Immature natural killer cell (primary cell): ENCODE data around the gene NOS1AP. TPM values are rescaled to one million over a fixed set of nuclear protein-coding genes. Genes with fewer than 3 reads are reported as not detected.

Experiments
- DNase-seq, 3 donors: peaks; one replicate each; pipeline ENCODE4 v3.0.0; 2022; ENCODE audit warnings: mixed read lengths in 1 of 3
- H3K27ac Mint-ChIP-seq, 6 donors: one replicate each; pipeline ENCODE4 v1.8.0; 2020; ENCODE audit warnings: mixed read lengths in 6 of 6, mild to moderate bottlenecking in 5 of 6, inconsistent platforms in 4 of 6, moderate library complexity in 3 of 6
- H3K27me3 Mint-ChIP-seq, 3 donors: one replicate each; pipeline ENCODE4 v1.8.0; 2020 to 2021; ENCODE audit warnings: low read depth in 3 of 3, mild to moderate bottlenecking in 3 of 3, mixed read lengths in 3 of 3, moderate library complexity in 3 of 3, inconsistent platforms in 1 of 3
- H3K36me3 Mint-ChIP-seq, 3 donors: one replicate each; pipeline ENCODE4 v1.8.0; 2020; ENCODE audit warnings: mixed read lengths in 3 of 3, inconsistent platforms in 2 of 3, mild to moderate bottlenecking in 2 of 3
- H3K4me1 Mint-ChIP-seq, 2 donors: one replicate each; pipeline ENCODE4 v1.8.0; 2020; ENCODE audit warnings: inconsistent platforms in 2 of 2, mild to moderate bottlenecking in 2 of 2, mixed read lengths in 2 of 2, moderate library complexity in 1 of 2
- H3K4me3 Mint-ChIP-seq, 5 donors: one replicate each; pipeline ENCODE4 v1.8.0; 2020; ENCODE audit warnings: mild to moderate bottlenecking in 5 of 5, mixed read lengths in 5 of 5, inconsistent platforms in 3 of 5, moderate library complexity in 3 of 5
- H3K9me3 Mint-ChIP-seq, 6 donors: one replicate each; pipeline ENCODE4 v1.8.0; 2020; ENCODE audit warnings: mild to moderate bottlenecking in 6 of 6, mixed read lengths in 6 of 6, inconsistent platforms in 4 of 6, moderate library complexity in 3 of 6
- polyA plus RNA-seq, 3 donors: library from polyadenylated mRNA; unstranded; fragments of 300-500 nt; fragmentation: Illumina TruSeq; gene quantifications; one replicate each; pipeline ENCODE4 v1.2.3, GENCODE V29; 2021

The NOS1AP gene
- polyA plus RNA-seq, 3 donors from 2014 or later = not detected

DNA sequence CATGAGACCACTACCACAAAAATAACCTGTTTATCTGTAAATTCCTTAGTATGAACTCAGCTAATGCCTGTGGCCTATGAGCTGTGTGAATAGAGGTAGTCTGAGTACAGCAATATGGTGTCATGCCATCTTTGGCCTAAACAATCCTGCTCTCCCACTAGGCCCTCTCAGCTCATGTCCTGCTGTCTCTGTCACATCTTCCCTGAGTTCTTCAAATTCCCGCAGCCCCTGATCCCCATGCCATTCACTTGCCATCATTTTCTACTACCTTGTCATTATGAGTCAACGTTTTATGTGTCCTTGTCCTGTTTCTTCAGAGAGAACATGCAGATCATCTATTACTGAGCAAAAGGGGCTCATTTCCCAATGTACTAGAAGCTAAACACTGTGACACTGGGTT is 181.6 kb downstream of the NOS1AP start:
- H3K9me3 Mint-ChIP-seq = no peaks in the 10 kb centered on the region
- no peaks in the 10 kb centered on the region for H3K36me3 Mint-ChIP-seq
- H3K4me1 Mint-ChIP-seq = no peaks in the 10 kb centered on the region
- no peak for DNase-seq
- H3K4me3 Mint-ChIP-seq = no peak overlapping the region
- peaks cover 0 to 7% (median 4%) of the 10 kb centered on the region in 3 donors for H3K27me3 Mint-ChIP-seq
- no peak overlapping the region for H3K27ac Mint-ChIP-seq

DNA sequence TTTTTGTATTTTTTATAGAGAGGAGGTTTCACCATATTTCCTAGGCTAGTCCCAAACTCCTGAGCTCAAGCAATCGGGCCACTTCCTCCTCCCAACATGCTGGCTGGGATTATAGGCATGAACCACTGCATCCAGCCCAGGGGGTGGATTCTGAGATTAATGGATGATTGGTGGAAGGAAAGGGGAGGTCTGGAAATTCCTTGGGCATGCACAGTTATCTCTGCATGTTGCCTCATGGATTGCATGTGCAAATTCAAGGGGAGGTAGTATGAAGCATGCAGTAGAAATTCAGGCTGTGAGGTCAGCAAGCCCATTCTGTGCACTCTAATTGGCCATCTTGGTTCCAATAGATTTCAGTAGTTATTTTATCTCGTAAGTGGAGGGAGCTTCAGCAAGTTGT is 182.7 kb downstream of the NOS1AP start:
- no peak for DNase-seq

DNA sequence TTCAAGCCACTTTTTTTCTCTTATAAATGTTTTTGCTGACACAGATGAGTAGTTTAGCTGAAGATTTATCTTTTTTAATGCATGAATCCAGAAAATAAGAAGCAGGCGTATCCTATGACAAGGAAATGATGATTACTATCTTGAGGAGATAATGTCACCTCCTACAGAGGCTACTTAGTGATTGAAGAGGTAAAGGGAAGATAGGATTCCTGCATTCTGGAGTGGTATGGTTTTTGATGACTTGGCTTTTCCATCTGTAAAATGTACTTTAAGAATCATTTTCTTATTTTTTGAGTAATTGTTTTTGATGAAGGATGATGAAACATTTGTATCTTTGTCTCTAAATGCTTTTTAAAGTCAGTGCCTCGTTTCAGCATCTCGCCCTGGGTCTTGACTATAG is 184.3 kb downstream of the NOS1AP start:
- no peaks in the 10 kb centered on the region for H3K36me3 Mint-ChIP-seq

More for the DNA sequence above, 182.7 kb downstream of the NOS1AP start:
- Mint-ChIP-seq H3K9me3 (no peaks in the 10 kb centered on the region), H3K27me3 (peaks cover 0 to 11% (median 7%) of the 10 kb centered on the region in 3 donors), H3K4me3 (no peak overlapping the region), H3K27ac (no peak overlapping the region), H3K4me1 (no peaks in the 10 kb centered on the region), H3K36me3 (no peaks in the 10 kb centered on the region)

DNA sequence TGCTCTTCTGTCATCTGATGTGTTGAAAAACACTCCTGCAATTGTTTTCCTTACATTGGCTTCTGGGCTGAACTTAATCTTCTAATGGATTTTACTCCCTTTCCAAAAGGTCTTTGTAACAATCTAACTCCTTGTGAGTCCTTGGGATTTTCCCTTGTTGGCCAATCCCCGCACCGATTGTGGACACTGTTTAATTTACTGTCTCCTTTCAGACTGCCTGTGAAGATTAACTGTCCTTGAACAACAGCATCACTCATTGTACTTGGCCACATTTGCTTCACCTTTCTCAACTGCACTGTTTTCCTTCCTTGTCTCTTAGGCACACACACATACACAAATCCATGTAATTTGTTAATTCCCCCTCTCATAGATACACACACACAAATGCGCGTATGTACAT is 186.8 kb downstream of the NOS1AP start:
- Mint-ChIP-seq H3K27me3 (peaks cover 1 to 16% (median 13%) of the 10 kb centered on the region in 3 donors), H3K9me3 (no peaks in the 10 kb centered on the region), H3K27ac (no peak overlapping the region), H3K4me1 (no peaks in the 10 kb centered on the region), H3K4me3 (no peak overlapping the region), H3K36me3 (no peaks in the 10 kb centered on the region)
- DNase-seq = no peak

More for the DNA sequence above, 184.3 kb downstream of the NOS1AP start:
- DNase-seq = no peak
- H3K4me3 Mint-ChIP-seq = no peak overlapping the region
- no peak overlapping the region for H3K27ac Mint-ChIP-seq
- H3K9me3 Mint-ChIP-seq = no peaks in the 10 kb centered on the region
- H3K4me1 Mint-ChIP-seq = no peaks in the 10 kb centered on the region
- peaks cover 0 to 16% (median 7%) of the 10 kb centered on the region in 3 donors for H3K27me3 Mint-ChIP-seq

DNA sequence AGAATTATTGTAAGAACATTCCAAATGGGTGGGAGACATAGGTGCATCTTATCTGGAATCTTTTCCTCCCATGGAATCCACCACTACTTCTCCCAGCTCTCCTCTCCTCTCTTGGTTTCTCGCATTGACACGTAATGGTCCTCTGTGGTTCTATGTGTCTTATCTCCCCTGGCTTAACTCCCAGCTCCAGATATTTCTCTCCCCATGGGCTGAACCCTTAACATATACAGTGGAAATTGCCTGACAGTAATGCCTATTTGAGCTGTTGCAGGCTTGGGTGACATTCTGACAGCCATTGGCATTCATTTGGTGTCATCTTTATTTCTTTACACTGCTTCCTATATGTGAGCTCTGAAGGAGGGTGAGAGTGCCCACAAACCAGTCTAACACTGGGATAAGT is 188.9 kb downstream of the NOS1AP start:
- Mint-ChIP-seq H3K36me3 (no peaks in the 10 kb centered on the region), H3K27ac (no peak overlapping the region), H3K9me3 (no peaks in the 10 kb centered on the region), H3K4me1 (no peaks in the 10 kb centered on the region), H3K4me3 (no peak overlapping the region), H3K27me3 (peaks cover 2 to 12% (median 12%) of the 10 kb centered on the region in 3 donors)
- no peak for DNase-seq

DNA sequence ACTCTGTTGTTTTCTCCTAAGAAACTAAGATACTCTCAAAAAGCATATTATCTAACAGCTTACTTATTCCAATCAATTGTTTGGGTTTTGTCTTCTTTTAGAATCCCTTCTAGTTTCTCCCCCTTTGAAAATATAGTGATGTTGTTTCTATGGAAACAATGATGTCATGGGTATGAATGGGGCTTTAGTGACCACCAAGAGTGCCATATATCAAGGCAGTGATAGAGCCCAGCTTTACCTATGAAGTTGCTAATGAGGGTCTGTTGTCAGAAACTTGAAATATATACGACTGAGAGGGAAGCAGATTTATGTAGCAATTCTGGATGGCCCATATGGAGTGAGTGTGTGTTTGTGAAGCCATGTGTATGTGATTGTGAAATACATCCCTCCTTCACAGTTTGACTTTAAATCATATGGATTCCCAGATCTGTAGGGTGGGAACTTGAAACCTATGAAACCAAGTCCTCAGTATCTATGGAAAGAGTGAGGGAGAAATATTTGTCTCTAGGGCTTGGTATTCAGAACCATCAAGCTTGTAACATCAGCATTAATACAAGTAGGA is 190.5 kb downstream of the NOS1AP start:
- H3K4me1 Mint-ChIP-seq = no peaks in the 10 kb centered on the region
- H3K27me3 Mint-ChIP-seq = peaks cover 4 to 18% (median 12%) of the 10 kb centered on the region in 3 donors
- H3K4me3 Mint-ChIP-seq = no peak overlapping the region
- no peaks in the 10 kb centered on the region for H3K36me3 Mint-ChIP-seq
- DNase-seq = no peak
- no peaks in the 10 kb centered on the region for H3K9me3 Mint-ChIP-seq
- H3K27ac Mint-ChIP-seq = no peak overlapping the region

DNA sequence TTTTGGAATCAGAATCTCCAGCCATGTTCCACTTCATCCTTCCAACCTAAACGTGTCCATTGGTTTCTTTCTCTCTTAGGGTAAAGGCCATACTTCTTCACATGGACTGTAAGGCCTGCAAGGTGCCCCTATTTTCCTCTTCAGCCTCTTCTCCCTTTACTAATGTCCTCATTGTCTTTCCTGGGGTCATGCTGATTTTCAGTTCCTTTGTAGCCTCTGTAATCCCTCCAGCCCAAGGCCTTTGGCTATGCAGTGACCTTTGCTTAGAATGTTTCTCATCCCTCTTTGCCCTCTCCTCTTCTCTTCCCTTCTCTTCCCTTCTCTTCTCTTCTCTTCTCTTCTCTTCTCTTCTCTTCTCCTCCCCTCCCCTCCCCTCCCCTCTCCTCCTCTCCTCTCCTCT is 194.6 kb downstream of the NOS1AP start:
- Mint-ChIP-seq H3K27me3 (peaks cover 4 to 15% (median 5%) of the 10 kb centered on the region in 3 donors), H3K4me1 (no peaks in the 10 kb centered on the region), H3K27ac (no peak overlapping the region), H3K9me3 (no peaks in the 10 kb centered on the region), H3K36me3 (no peaks in the 10 kb centered on the region), H3K4me3 (no peak overlapping the region)
- no peak for DNase-seq

DNA sequence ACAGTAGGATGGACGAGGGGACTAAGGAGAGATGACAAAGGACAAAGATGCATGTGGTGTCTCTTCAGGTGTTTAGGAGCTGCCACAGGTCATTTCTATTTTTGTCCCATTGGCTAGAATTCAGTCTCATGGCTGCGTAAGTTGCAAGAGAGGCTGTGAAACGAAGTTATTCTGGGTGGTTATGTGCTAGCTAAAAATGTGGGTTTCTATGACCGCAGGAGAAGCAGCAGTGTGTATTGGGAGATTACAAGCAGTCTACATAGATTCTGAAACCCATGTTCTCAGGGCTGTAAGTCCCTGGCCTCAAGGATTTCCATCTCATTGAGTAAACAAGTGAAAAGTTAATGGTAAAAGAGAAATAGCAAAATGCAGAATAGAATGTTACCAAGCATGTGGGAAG is 196.5 kb downstream of the NOS1AP start:
- no peak overlapping the region for H3K27ac Mint-ChIP-seq
- H3K36me3 Mint-ChIP-seq = no peaks in the 10 kb centered on the region
- H3K4me3 Mint-ChIP-seq = no peak overlapping the region
- H3K4me1 Mint-ChIP-seq = no peaks in the 10 kb centered on the region
- H3K27me3 Mint-ChIP-seq = peaks cover 5 to 10% (median 6%) of the 10 kb centered on the region in 3 donors
- DNase-seq = no peak
- H3K9me3 Mint-ChIP-seq = no peaks in the 10 kb centered on the region

DNA sequence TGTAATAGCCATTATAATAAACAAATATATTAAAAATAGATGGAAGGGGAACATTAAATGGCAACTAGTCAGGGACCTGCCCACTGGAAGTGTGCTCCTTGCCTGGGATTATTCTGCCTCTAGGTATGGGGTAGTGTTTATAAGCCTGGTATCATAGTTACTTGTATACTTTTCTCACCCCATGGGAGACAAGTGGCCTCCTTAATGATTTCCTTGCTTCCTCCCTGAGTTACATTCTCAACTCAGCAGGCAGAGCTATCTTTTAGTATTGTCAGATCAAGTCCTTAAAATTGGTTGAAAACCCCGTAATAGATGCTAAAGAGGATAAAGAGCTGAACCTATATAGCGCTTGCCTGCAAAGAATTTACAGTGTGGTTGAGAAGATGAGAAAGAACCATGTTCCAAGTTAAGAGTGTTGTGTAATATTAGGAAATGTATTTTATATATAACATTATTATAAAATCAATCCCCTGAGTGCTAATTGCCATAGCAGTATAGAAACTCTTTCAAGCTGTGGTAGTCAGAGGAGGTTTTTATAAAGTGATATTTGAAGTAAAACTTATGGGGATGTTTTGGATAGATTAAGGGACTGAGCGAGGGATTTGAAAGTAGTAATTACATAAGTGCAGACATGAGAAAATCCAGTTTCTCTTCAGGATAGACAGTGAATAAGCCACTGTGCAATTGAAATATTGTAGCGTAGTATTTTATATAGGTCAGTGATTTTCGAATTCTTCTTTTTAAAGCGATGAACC is 200.7 kb downstream of the NOS1AP start:
- H3K27me3 Mint-ChIP-seq = peaks cover 0 to 4% (median 3%) of the 10 kb centered on the region in 3 donors
- H3K9me3 Mint-ChIP-seq = no peaks in the 10 kb centered on the region
- H3K4me1 Mint-ChIP-seq = no peaks in the 10 kb centered on the region
- no peaks in the 10 kb centered on the region for H3K36me3 Mint-ChIP-seq
- no peak overlapping the region for H3K27ac Mint-ChIP-seq
- no peak overlapping the region for H3K4me3 Mint-ChIP-seq
- no peak for DNase-seq

DNA sequence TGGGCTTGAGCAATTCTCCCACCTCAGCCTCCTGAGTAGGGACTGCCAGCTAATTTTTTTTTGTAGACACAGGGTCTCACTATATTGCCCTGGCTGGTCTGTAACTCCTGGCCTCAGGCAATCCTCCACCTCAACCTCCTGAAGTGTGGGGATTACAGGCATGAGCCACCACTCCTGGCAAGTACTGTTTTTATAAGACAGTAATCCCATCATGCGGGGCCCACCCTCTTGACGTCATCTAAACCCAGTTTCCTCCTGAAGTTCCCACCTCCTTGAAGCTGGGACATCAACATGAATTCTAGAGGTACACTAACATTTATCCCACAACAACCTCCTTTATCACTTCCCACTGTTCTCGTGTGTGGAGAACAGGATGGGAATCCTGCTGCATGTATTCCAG is 202.5 kb downstream of the NOS1AP start:
- H3K9me3 Mint-ChIP-seq = no peaks in the 10 kb centered on the region
- no peak overlapping the region for H3K27ac Mint-ChIP-seq
- H3K4me1 Mint-ChIP-seq = no peaks in the 10 kb centered on the region
- H3K36me3 Mint-ChIP-seq = no peaks in the 10 kb centered on the region
- DNase-seq = no peak
- H3K27me3 Mint-ChIP-seq = peaks cover 2 to 4% (median 3%) of the 10 kb centered on the region in 3 donors
- no peak overlapping the region for H3K4me3 Mint-ChIP-seq

DNA sequence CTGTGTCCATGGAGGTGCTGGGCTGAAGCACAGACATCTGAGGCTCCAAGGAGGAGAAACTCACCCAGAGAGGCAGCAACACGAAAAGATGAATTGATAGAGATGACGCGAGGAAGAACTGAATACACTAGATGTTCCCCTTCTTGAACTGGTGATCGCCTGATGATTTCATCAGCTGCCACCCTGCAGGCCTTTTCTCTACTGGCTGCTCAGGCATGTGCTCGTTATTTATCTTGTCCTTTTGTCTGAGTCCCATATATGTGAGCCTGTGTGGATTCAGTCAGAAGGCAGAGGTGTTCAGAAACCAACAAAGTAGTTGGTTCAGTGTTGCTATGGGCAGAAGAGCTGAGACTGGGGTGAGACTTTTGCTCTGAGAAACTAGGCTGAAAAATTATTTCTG is 202.9 kb downstream of the NOS1AP start:
- DNase-seq = no peak
- peaks cover 2 to 6% (median 3%) of the 10 kb centered on the region in 3 donors for H3K27me3 Mint-ChIP-seq
- no peaks in the 10 kb centered on the region for H3K36me3 Mint-ChIP-seq

DNA sequence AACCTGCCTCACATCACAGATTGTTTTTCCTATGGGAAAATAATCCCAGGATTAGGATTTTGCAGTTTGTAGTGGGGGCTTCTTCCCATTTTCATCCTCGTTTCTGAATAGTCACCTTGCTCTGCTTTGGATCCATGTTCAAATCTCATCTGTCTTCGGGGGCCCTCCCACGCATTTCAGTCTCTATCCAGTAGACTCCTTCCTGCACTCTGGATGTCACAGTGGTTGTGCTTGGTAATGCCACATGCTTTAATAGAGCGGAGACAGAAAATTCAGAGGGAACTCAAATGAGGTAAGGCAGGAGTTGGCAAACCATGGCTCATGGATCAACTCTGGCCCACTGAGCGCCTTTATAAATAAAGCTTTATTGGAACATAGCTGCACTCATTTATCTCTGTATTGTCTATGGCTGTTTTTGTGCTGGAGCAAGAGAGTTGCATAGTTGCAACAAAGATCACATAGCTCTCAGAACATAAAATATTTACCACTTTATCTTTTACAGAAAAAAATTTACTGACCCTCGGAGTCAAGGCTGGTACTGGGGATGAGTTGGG is 206.2 kb downstream of the NOS1AP start:
- Mint-ChIP-seq H3K36me3 (no peaks in the 10 kb centered on the region), H3K4me1 (no peaks in the 10 kb centered on the region), H3K27me3 (peaks cover 3 to 7% (median 5%) of the 10 kb centered on the region in 3 donors), H3K27ac (no peak overlapping the region), H3K4me3 (no peak overlapping the region), H3K9me3 (no peaks in the 10 kb centered on the region)
- no peak for DNase-seq

More for the DNA sequence above, 202.9 kb downstream of the NOS1AP start:
- no peak overlapping the region for H3K4me3 Mint-ChIP-seq
- H3K4me1 Mint-ChIP-seq = no peaks in the 10 kb centered on the region
- no peaks in the 10 kb centered on the region for H3K9me3 Mint-ChIP-seq
- H3K27ac Mint-ChIP-seq = no peak overlapping the region

DNA sequence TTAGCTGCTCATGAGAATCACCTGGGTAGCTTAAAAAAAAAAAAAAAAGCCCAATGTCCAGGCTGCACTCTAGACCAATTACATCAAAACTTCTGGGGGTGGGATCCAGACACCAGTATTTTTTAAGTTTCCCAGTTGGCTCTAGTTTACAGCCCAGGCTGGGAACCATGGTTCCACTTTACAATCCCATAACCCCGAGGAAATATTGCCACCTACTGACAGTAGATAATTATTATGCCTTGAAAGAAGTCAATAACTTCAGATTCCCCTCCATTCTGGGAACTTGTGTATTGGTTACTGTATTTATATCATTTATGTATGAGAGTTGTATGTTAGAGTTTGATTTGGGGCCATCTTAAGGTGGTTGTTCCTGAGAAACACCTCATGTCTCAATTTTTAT is 207.0 kb downstream of the NOS1AP start:
- no peak overlapping the region for H3K4me3 Mint-ChIP-seq

DNA sequence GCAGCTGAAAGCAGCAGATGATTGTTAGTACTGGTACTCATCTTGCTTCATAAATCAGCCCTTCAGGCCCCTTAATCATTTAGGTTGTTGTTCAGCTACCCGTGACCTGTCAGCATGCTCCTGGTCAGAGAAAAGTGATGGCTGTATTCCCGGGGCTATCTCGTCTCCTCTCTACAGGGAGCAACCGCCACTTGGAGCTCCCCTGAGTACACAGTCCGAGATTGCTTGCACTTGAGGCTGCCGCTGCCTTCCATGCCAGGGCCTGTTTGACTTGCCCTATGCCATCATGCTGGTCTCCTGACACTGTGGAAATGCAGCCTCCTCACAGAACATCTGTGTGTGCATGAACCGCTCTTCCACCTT is 209.6 kb downstream of the NOS1AP start:
- no peak overlapping the region for H3K27ac Mint-ChIP-seq
- H3K9me3 Mint-ChIP-seq = no peaks in the 10 kb centered on the region
- DNase-seq = no peak
- H3K36me3 Mint-ChIP-seq = no peaks in the 10 kb centered on the region
- no peaks in the 10 kb centered on the region for H3K4me1 Mint-ChIP-seq
- H3K27me3 Mint-ChIP-seq = peaks cover 2 to 7% (median 3%) of the 10 kb centered on the region in 3 donors
- H3K4me3 Mint-ChIP-seq = no peak overlapping the region

More for the DNA sequence above, 207.0 kb downstream of the NOS1AP start:
- Mint-ChIP-seq H3K27ac (no peak overlapping the region), H3K4me1 (no peaks in the 10 kb centered on the region), H3K36me3 (no peaks in the 10 kb centered on the region), H3K27me3 (peaks cover 2 to 7% (median 3%) of the 10 kb centered on the region in 3 donors), H3K9me3 (no peaks in the 10 kb centered on the region)
- DNase-seq = no peak
